CD4-positive, CD25-positive, alpha-beta regulatory T cell (primary cell): ENCODE data around the gene GHDC. TPM values are rescaled to one million over a fixed set of nuclear protein-coding genes. Genes with fewer than 3 reads are reported as not detected.
A peak's percentile ranks its signal among the peaks of the same experiment; 100 is the strongest.
"Not testable (repeated sequence)": the region's sequence is repeated elsewhere in the genome, so short reads cannot be mapped to it uniquely, and the experiment has no call there.

ENCODE experiments used
- ATAC-seq, 2 donors: fragments of 150-1000 bp; cut with Tn5 transposase; one replicate each; pipeline ENCODE4 v1.10.0; 2021; ENCODE audit warnings: low read depth in 2 of 2, moderate number of reproducible peaks in 2 of 2, moderate library complexity in 1 of 2
- DNase-seq, 3 donors: peaks; one replicate each; pipeline versions ENCODE4 v3.0.0 to v3.0.0-alpha.2; 2012 to 2022; ENCODE audit warnings: mixed read lengths in 1 of 3
- H3K27ac ChIP-seq: one replicate; pipeline ENCODE4 v1.7.0; 2013; ENCODE audit warnings: mild to moderate bottlenecking, low read length; ENCODE audit not compliant: insufficient read depth, poor library complexity, severe bottlenecking
- H3K27me3 ChIP-seq: one replicate; pipeline ENCODE4 v1.7.0; 2013; ENCODE audit warnings: low read length; ENCODE audit not compliant: control insufficient read depth, insufficient read depth
- H3K36me3 ChIP-seq: one replicate; pipeline ENCODE4 v1.7.0; 2013; ENCODE audit warnings: mild to moderate bottlenecking, low read length, moderate library complexity; ENCODE audit not compliant: control insufficient read depth, insufficient read depth
- H3K4me1 ChIP-seq: 2 replicates; pipeline ENCODE4 v1.7.0; 2013; ENCODE audit warnings: mild to moderate bottlenecking, low read length; ENCODE audit not compliant: insufficient read depth, control insufficient read depth, poor library complexity, severe bottlenecking
- H3K4me3 ChIP-seq: one replicate; pipeline ENCODE4 v1.7.0; 2013; ENCODE audit warnings: low read depth, mild to moderate bottlenecking, low read length, moderate library complexity
- H3K9me3 ChIP-seq, 2 experiments: 1 replicate in 1 of 2; 2 replicates in 1 of 2; pipeline ENCODE4 v1.7.0; 2013; ENCODE audit warnings: low read length in 2 of 2, mild to moderate bottlenecking in 1 of 2, moderate library complexity in 1 of 2; ENCODE audit not compliant: control insufficient read depth in 2 of 2
- H3K27ac Mint-ChIP-seq, 3 donors: one replicate each; pipeline ENCODE4 v1.8.0; 2020 to 2022; ENCODE audit warnings: mild to moderate bottlenecking in 3 of 3, mixed read lengths in 3 of 3, moderate library complexity in 2 of 3
- H3K27me3 Mint-ChIP-seq: one replicate; pipeline ENCODE4 v1.8.0; 2022; ENCODE audit warnings: mild to moderate bottlenecking, mixed read lengths
- H3K36me3 Mint-ChIP-seq: one replicate; pipeline ENCODE4 v1.8.0; 2020; ENCODE audit warnings: mixed read lengths
- H3K4me1 Mint-ChIP-seq, 4 donors: one replicate each; pipeline ENCODE4 v1.8.0; 2020 to 2022; ENCODE audit warnings: mixed read lengths in 4 of 4, mild to moderate bottlenecking in 1 of 4
- H3K4me3 Mint-ChIP-seq, 4 donors: one replicate each; pipeline ENCODE4 v1.8.0; 2020 to 2022; ENCODE audit warnings: mild to moderate bottlenecking in 4 of 4, mixed read lengths in 4 of 4, moderate library complexity in 3 of 4
- H3K9me3 Mint-ChIP-seq, 7 donors: one replicate each; pipeline ENCODE4 v1.8.0; 2020 to 2022; ENCODE audit warnings: mixed read lengths in 7 of 7, mild to moderate bottlenecking in 3 of 7, moderate library complexity in 2 of 7
- polyA plus RNA-seq, 4 donors: library from polyadenylated mRNA; unstranded; fragments of 300-500 nt; fragmentation: Illumina TruSeq; gene quantifications; one replicate each; pipeline ENCODE4 v1.2.3, GENCODE V29; 2021
- total RNA-seq: library from RNA; stranded (reverse); gene quantifications from one replicate; pipeline ENCODE4 v1.2.3, GENCODE V29; 2022

GHDC gene
- total and polyA plus RNA-seq, 5 donors from 2014 or later, result 11.1 to 17.8 (median 13.4) TPM

DNA sequence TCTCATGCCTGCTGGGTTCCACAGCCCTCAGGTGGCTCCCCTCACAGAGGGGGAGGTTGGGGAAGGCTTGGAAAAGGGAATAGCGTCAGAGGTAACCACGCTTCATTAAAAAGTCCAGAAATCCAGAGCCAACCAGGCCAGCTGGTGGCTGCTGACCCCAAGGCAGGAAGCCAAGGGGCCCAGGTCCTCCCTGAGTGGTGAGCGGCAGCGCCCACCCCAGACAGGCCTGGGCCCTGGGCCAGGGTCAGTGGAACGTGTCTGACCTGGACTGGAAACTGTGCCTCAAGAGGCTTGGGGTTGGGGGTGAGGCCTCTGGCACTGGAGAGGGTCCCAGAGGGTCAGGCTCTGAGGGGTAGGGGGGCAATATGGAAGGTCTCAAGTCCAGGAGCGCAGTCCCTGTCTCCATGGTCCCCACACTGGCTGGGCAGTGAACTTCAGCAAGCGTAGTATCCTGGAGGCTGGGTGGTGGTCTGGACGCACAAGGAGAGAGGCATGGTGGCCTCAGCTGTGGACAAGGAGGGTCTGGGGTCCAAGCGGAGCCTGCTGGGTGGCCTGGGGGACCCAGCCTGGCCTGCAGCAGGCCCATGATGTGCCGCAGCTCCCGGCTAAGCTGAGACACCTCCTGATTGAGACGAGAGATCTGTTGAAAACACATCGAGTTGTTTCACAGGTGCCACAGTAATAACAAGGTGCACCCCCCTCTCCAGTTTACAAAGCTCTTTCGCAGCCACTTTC, 34.3 kb downstream of the GHDC start:
- Histone ChIP-seq H3K36me3 (no peaks in the 10 kb centered on the region), H3K4me3 (no peak overlapping the region), H3K4me1 (peaks cover 7% of the 10 kb centered on the region), H3K9me3 (no peaks in the 10 kb centered on the region), H3K27me3 (no peaks in the 10 kb centered on the region), H3K27ac (no peak overlapping the region)
- H3K27me3 Mint-ChIP-seq, result no peaks in the 10 kb centered on the region
- H3K27ac Mint-ChIP-seq, result peak overlapping the region in 1 of 3 donors; percentile 32
- DNase-seq, result no peak
- ATAC-seq, result no peak
- H3K4me1 Mint-ChIP-seq, result peaks cover 0 to 9% (median 1%) of the 10 kb centered on the region in 4 donors
- no peak overlapping the region for H3K4me3 Mint-ChIP-seq
- peaks cover 0 to 2% (median 0%) of the 10 kb centered on the region in 7 donors for H3K9me3 Mint-ChIP-seq
- H3K36me3 Mint-ChIP-seq, result no peaks in the 10 kb centered on the region

DNA sequence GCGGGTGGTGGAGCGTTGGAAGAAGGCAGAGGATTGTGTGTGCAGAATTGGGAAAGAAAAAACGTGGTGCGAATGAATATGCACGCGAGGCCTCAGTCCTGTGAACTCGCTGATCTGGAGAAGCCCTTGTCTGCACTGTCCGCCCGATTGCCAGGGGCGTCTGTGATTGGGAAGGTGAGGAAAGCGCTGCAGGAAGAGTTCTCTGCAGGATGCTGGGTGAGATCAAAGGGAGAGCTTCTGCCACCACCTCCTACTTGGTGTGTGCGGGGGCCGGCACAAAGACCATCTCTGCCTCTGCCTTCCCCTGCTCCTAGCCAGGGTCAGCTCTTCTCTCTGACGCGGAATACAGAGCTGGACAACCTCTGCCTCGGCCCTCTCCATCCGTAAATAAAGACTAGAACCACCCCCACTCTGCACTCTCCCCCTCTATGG, 38.7 kb downstream of the GHDC start:
- no peaks in the 10 kb centered on the region for H3K27me3 Mint-ChIP-seq
- peaks cover 4 to 46% (median 27%) of the 10 kb centered on the region in 4 donors for H3K4me1 Mint-ChIP-seq
- DNase-seq (no peak), ATAC-seq (no peak)
- peak overlapping the region; percentile 95 for H3K4me3 Mint-ChIP-seq
- Histone ChIP-seq H3K27ac (peak overlapping the region; percentile 41), H3K36me3 (peaks cover 11% of the 10 kb centered on the region), H3K9me3 (no peaks in the 10 kb centered on the region), H3K4me1 (peaks cover 36% of the 10 kb centered on the region), H3K27me3 (no peaks in the 10 kb centered on the region), H3K4me3 (no peak overlapping the region)
- no peak overlapping the region for H3K27ac Mint-ChIP-seq
- H3K36me3 Mint-ChIP-seq, result peaks cover 8% of the 10 kb centered on the region
- H3K9me3 Mint-ChIP-seq, result peaks cover 0 to 2% (median 0%) of the 10 kb centered on the region in 7 donors

DNA sequence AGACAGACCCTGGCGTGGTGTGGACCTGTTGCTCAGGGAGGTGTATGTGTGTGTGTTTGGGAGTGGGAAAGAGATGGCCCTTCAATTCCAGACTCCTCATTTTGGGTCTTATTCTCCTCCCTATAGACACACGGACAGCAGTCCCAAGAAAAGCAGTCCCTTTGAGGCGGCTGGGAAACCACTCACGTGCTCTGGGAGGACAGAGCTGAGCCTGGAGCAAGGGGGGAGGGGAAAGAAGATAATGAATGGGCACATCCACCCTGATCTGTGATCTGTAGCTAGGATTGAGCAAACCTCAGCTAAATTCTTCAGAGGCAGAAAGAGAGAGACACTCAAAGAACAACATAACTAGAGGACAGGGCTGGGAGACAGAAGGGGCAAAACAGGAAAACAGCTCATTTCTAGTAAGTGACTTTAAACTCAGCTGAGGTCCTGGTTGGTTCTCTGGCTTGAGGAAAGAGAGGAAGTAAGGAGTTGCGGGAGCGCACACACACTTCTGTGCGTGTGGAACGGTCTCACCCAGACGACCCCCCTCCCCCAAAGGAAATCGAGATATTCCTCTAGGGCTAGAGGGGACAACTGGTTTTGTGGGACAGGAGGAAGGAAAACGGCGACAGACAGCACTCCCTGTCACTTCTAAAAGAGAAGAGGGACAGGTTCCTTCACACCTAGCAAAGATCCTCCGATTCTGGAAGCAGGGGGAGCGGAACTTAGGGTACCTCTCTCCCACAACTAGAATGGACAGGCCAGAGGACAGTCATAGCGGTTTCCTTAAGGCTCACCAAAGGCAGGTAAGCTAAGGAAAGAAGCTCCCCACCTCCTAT, 40.2 kb downstream of the GHDC start:
- peaks cover 36% of the 10 kb centered on the region for H3K4me1 ChIP-seq
- H3K4me3 ChIP-seq, result peak overlapping the region; percentile 95
- DNase-seq, result peak in 1 of 3 donors; percentile 24
- peak overlapping the region; percentile 95 for H3K4me3 Mint-ChIP-seq
- H3K4me1 Mint-ChIP-seq, result peaks cover 4 to 50% (median 28%) of the 10 kb centered on the region in 4 donors
- H3K36me3 Mint-ChIP-seq, result peaks cover 8% of the 10 kb centered on the region
- peaks cover 0 to 2% (median 0%) of the 10 kb centered on the region in 7 donors for H3K9me3 Mint-ChIP-seq
- H3K36me3 ChIP-seq, result peaks cover 14% of the 10 kb centered on the region
- ATAC-seq, result no peak
- H3K27ac Mint-ChIP-seq, result peak overlapping the region; percentile 94 to 98 (median 95)
- H3K27me3 ChIP-seq, result no peaks in the 10 kb centered on the region
- H3K9me3 ChIP-seq, result no peaks in the 10 kb centered on the region
- no peaks in the 10 kb centered on the region for H3K27me3 Mint-ChIP-seq
- peak overlapping the region; percentile 84 for H3K27ac ChIP-seq

DNA sequence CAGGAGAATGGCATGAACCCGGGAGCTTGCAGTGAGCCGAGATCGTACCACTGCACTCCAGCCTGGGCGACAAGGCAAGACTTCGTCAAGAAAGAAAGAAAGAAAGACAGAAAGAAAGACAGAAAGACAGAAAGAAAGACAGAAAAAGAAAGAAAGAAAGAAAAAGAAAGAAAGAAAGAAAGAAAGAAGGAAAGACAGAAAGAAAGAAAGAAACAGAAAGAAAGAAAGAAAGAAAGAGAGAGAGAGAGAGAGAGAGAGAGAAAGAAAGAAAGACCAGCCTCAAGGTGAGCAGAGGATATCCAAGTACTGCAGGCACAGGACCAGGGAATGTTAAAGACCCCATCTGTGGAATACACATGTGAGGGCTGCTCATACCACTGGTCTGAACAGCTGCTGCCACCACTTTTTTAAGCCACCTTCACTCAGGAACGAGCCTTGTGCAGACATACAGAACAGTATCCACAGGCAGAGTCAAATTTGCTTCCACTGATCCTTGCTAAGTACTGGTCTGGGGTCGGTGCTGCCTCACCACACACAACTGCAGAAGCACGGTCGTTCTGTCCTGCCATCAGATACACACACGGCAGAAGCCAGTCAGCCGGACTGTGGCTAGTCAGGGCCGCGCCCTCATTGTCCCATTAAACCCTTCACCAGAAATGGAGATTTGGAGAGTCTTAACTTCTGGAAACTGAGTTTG, 47.2 kb downstream of the GHDC start:
- ATAC-seq (no peak), DNase-seq (no peak)
- peaks cover 52% of the 10 kb centered on the region for H3K36me3 ChIP-seq
- Mint-ChIP-seq H3K27me3 (no peaks in the 10 kb centered on the region), H3K4me3 (peak overlapping the region in 1 of 4 donors; percentile 58), H3K4me1 (peaks cover 0 to 60% (median 37%) of the 10 kb centered on the region in 4 donors), H3K36me3 (peaks cover 28% of the 10 kb centered on the region), H3K9me3 (no peaks in the 10 kb centered on the region), H3K27ac (no peak overlapping the region)
- no peak overlapping the region for H3K27ac ChIP-seq
- H3K4me3 ChIP-seq, result no peak overlapping the region
- H3K27me3 ChIP-seq, result no peaks in the 10 kb centered on the region
- H3K4me1 ChIP-seq, result peaks cover 17% of the 10 kb centered on the region
- H3K9me3 ChIP-seq, result no peaks in the 10 kb centered on the region

DNA sequence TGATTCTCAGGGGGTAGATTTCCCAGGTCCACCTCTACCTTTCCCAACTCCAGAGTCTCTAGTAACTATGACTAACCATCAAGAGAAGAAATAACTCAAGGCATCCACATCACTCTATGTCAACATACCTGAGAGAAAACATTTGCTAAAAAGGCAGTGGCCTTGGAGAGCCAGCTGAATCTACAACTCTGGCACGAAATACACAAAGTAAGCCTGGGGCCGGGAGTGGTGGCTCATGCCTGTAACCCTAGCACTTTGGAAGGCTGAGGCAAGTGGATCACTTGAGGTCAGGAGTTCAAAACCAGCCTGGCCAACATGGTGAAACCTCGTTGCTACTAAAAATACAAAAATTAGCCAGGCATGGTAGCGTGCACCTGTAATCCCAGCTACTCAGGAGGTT, 51.2 kb downstream of the GHDC start:
- H3K4me3 ChIP-seq, H3K27me3 Mint-ChIP-seq, H3K9me3 ChIP-seq, ATAC-seq, H3K4me3 Mint-ChIP-seq, DNase-seq, H3K27ac ChIP-seq, H3K9me3 Mint-ChIP-seq, H3K27me3 ChIP-seq: not testable (repeated sequence)
- Histone ChIP-seq H3K36me3 (peaks cover 45% of the 10 kb centered on the region), H3K4me1 (peaks cover 11% of the 10 kb centered on the region)
- H3K27ac Mint-ChIP-seq, result peak overlapping the region in 1 of 3 donors; percentile 12
- H3K4me1 Mint-ChIP-seq, result peaks cover 0 to 67% (median 36%) of the 10 kb centered on the region in 4 donors
- H3K36me3 Mint-ChIP-seq, result peaks cover 23% of the 10 kb centered on the region

DNA sequence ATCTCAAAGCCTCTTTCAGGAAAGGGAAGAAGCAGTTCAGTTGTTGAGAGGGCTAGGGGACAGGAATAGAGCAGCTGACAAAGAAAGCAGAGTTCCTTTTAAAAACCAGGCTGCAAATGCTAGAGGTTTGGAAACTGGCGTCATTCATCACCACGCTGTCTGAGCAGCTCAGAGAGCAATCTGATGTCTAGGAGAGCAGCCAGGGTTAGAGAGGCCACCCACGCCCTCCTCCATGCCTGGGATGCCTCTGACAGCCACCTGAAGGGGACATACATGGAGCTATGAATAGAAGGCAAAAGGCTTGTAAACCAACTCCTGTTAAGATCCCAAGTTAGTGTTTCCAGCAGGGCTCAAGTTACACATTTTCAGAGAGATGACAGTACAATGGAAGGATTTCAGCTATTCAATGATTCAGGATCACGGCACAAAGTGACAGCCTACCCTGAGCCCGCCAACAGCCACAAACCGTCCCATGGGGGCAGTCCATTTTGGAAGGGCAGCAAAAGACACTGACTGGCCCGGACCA, 51.9 kb downstream of the GHDC start:
- peak overlapping the region in 1 of 4 donors; percentile 24 for H3K4me3 Mint-ChIP-seq
- ATAC-seq, result no peak
- no peaks in the 10 kb centered on the region for H3K27me3 Mint-ChIP-seq
- H3K9me3 ChIP-seq, result no peaks in the 10 kb centered on the region
- no peaks in the 10 kb centered on the region for H3K9me3 Mint-ChIP-seq
- peaks cover 14% of the 10 kb centered on the region for H3K4me1 ChIP-seq
- H3K27ac ChIP-seq, result no peak overlapping the region
- no peaks in the 10 kb centered on the region for H3K27me3 ChIP-seq
- H3K27ac Mint-ChIP-seq, result no peak overlapping the region
- H3K36me3 ChIP-seq, result peaks cover 42% of the 10 kb centered on the region
- peaks cover 21% of the 10 kb centered on the region for H3K36me3 Mint-ChIP-seq
- peaks cover 0 to 69% (median 36%) of the 10 kb centered on the region in 4 donors for H3K4me1 Mint-ChIP-seq
- DNase-seq, result no peak
- H3K4me3 ChIP-seq, result no peak overlapping the region

DNA sequence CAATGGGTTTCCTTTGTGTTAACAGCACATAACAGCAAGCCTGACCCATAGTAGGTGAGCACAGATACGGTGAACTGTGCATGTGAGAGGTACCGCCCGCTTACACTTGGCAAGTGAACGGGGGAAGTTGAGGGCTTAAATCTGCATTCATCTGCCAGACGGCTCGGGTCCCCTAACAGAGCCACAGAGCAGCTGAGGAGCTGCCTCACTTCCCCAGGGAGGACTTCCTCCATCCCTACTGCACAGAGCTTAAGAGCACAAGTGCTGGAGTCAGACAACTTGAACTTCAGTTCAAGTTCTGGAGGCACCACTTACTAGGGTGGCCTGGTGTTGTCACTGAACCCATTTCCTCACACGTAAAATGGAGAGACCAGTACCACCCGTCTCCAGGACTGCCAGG, 52.9 kb downstream of the GHDC start:
- Histone ChIP-seq H3K27ac (no peak overlapping the region), H3K27me3 (no peaks in the 10 kb centered on the region), H3K36me3 (peaks cover 43% of the 10 kb centered on the region), H3K4me1 (peaks cover 22% of the 10 kb centered on the region), H3K9me3 (no peaks in the 10 kb centered on the region), H3K4me3 (no peak overlapping the region)
- Mint-ChIP-seq H3K4me1 (peaks cover 0 to 70% (median 37%) of the 10 kb centered on the region in 4 donors), H3K27ac (peak overlapping the region in 1 of 3 donors; percentile 35), H3K36me3 (peaks cover 15% of the 10 kb centered on the region), H3K9me3 (no peaks in the 10 kb centered on the region), H3K27me3 (no peaks in the 10 kb centered on the region), H3K4me3 (peak overlapping the region in 1 of 4 donors; percentile 54)
- DNase-seq (no peak), ATAC-seq (no peak)
